ENCODE data around the gene EPHX1. TPM values are rescaled to one million over a fixed set of nuclear protein-coding genes. Genes with fewer than 3 reads are reported as not detected.
"Not testable (repeated sequence)": the region's sequence is repeated elsewhere in the genome, so short reads cannot be mapped to it uniquely, and the experiment has no call there.

The EPHX1 gene
- total RNA-seq, 1 donor from 2014 or later: 1.2 TPM

DNA sequence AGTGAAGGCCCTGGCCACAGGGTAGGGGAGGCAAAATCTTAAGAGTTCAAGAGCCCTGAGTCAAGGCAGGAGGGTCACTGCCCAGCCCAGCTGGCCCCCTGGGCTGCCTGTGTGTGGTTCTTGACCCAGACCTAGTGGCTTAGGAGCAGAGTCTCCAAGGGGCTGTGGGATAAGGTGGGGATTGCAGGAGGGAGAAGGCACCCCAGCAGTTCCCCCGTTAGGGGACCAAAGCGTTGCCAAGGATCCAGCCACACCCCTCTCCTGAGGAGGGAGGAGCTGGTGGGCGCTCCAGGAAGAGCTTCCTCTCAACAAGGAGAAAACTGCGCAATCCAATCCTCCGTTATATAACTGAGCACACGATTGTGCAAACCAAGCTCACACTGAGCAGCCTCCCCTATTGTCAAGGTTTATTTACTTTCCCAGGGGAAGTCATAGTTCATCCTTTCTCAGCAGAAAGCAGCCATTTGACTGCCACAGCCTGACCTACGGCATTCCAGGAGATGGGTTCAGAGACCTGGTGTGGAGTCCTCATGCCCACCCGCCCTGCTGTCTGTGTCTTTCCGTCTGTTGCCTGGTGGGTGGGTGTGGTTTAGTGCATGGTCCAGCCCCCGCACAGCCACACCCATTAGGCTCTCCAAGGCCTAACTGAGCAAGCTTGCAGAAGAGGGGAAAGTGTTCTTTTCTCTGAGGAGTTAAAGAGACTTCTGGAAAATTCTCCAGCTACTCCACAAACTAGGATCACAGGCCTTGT lies 3.5 kb downstream of the EPHX1 start:
- H3K36me3 Mint-ChIP-seq (ENCODE audit: low read depth): no peaks in the 10 kb centered on the region
- peaks cover 3% of the 10 kb centered on the region for H3K27me3 Mint-ChIP-seq
- H3K4me1 Mint-ChIP-seq: peaks cover 12% of the 10 kb centered on the region
- TF ChIP-seq, protein P1, sequence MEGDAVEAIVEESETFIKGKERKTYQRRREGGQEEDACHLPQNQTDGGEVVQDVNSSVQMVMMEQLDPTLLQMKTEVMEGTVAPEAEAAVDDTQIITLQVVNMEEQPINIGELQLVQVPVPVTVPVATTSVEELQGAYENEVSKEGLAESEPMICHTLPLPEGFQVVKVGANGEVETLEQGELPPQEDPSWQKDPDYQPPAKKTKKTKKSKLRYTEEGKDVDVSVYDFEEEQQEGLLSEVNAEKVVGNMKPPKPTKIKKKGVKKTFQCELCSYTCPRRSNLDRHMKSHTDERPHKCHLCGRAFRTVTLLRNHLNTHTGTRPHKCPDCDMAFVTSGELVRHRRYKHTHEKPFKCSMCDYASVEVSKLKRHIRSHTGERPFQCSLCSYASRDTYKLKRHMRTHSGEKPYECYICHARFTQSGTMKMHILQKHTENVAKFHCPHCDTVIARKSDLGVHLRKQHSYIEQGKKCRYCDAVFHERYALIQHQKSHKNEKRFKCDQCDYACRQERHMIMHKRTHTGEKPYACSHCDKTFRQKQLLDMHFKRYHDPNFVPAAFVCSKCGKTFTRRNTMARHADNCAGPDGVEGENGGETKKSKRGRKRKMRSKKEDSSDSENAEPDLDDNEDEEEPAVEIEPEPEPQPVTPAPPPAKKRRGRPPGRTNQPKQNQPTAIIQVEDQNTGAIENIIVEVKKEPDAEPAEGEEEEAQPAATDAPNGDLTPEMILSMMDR (IDR thresholded peaks at IDR 0.05): no peak
- ChIA-PET CTCF (no interaction called here), POLR2A (no interaction called here)
- DNase-seq (no peak), ATAC-seq (ENCODE audit: low read depth) (no peak)
- no peaks in the 10 kb centered on the region for H3K9me3 Mint-ChIP-seq
- intact Hi-C loops (cut with micrococcal nuclease): loop anchor here (5.0 kb wide), 1 partner anchor 34 kb away; no protein-coding TSS in a partner anchor
- H3K27ac Mint-ChIP-seq: no peak overlapping the region
- H3K4me3 Mint-ChIP-seq: no peak overlapping the region

DNA sequence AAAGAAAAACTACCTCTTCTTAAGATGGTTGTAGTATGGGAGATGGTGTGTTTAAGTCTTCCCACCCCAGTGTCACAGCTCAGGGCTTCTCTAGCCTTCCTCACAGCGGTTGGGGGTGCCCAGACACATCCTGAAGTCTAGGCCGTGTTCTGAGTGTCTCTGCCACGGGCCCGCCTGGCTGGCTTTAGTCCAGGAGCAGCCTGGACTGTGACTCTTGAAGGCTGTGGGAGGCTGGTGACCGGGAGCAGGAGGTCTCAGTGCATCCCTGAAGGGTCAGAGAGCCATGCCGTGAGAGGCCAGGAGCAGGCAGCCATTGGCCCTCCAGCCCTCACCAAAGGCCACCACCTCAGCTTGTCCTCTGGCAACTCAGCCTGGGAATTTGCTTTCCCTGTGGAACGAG lies 4.5 kb downstream of the EPHX1 start:
- no peaks in the 10 kb centered on the region for H3K36me3 Mint-ChIP-seq (ENCODE audit: low read depth)
- peaks cover 12% of the 10 kb centered on the region for H3K4me1 Mint-ChIP-seq
- TF ChIP-seq, protein P1 (IDR thresholded peaks at IDR 0.05): no peak
- CTCF ChIA-PET: no interaction called here
- no peaks in the 10 kb centered on the region for H3K9me3 Mint-ChIP-seq
- intact Hi-C loops (cut with micrococcal nuclease): loop anchor here (5.0 kb wide), 1 partner anchor 33 kb away; no protein-coding TSS in a partner anchor
- DNase-seq (no peak), ATAC-seq (ENCODE audit: low read depth) (no peak)
- POLR2A ChIA-PET: no interaction called here
- H3K4me3 Mint-ChIP-seq: no peak overlapping the region
- H3K27me3 Mint-ChIP-seq: peaks cover 3% of the 10 kb centered on the region
- no peak overlapping the region for H3K27ac Mint-ChIP-seq

DNA sequence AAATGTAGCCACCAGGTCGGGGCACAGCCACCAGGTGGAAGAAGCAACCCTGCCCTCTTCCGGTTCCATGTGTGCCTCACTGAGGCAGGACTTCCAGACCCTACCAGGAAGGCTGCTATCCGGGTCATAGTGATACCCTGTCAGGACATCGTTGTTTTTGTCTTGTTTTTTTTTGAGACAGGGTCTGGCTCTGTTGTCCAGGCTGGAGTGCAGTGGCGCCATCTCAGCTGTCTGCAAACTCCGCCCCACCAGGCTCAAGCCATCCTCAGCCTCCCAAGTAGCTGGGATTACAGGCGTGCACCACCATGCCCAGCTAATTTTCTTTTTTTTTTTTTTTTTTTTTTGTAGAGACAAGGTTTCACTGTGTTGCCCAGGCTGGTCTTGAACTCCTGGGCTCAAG lies 5.2 kb downstream of the EPHX1 start:
- not testable (repeated sequence) for H3K4me3 Mint-ChIP-seq

DNA sequence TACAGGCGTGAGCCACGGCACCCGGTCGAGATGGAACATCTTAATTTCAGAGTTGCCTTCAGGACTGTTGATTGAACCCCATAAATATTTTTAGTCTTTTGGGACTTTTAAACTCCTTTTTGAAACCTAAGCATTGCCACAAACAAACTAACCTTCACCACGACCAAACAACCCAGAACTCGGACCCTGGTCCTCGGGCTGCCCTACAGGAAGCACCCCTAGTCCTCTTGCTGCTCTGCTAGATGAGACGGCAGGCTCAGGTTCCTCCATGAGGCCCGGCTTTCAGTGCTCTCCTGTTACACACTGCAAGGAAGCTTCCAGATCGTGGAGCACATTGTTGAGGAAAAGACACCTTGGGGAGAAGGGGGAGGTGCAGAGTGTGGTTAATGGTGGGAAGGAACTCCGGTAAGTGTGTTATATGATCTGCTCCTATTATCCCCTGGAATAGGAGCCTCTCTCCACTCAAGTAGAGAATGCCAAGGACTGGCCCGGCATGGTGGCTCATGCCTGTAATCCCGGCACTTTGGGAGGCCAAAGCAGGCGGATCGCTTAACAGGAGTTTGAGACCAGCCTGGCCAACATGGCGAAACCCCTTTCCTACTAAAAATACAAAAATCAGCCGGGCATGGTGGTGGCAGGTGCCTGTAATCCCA lies 5.7 kb downstream of the EPHX1 start:
- no peak overlapping the region for H3K4me3 Mint-ChIP-seq

More for the DNA sequence above, 5.2 kb downstream of the EPHX1 start:
- DNase-seq; ATAC-seq (ENCODE audit: low read depth); H3K27me3 Mint-ChIP-seq; H3K4me1 Mint-ChIP-seq; H3K27ac Mint-ChIP-seq; CTCF ChIA-PET; H3K9me3 Mint-ChIP-seq; intact Hi-C loops (cut with micrococcal nuclease); H3K36me3 Mint-ChIP-seq (ENCODE audit: low read depth); POLR2A ChIA-PET: not testable (repeated sequence)

DNA sequence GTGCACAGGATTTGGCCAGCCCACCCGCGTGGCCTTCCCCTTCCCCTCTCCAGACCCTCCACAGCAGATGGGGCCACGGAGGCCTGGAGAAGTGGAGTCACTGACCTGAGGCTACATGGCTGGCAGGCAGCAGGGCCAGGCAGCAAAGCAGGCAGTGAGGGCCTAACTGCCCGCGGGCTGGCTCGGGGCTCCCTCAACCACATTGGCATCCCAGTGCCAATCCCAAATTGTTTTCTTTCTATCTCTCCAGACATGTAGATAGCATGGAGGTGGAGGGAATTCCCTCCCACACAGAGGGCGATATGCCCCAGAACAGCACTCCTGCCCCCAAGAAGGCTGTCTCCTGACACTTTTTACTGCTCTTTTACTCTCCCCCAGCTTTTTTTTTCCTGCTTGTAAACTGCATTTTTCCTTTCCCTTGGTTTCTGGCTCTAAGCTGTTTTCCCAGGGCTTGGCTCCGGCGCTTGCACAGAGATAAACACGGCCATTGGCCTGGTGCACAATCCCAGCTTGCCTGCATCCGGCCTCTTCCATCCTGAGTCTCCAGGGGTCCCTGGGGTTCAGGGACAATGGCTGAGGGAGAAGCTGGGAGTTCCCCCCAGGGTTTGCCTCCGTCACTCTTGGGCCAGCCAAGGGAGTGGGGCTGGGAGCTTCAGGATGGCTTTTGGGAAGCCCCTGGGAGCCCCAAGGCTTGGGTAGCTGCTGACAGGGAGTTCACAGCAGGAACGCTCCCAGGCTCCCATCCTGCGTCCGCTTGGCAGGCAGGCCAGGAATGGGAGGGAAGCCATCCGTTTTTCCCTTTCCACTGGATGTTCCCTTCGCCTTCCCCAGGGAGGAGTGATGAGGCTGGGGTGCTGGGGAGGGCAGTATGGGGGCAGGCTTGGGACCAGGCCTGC lies 7.0 kb downstream of the EPHX1 start:
- Mint-ChIP-seq H3K4me1 (no peaks in the 10 kb centered on the region), H3K9me3 (no peaks in the 10 kb centered on the region), H3K27ac (no peak overlapping the region), H3K27me3 (no peaks in the 10 kb centered on the region), H3K4me3 (no peak overlapping the region), H3K36me3 (ENCODE audit: low read depth) (no peaks in the 10 kb centered on the region)
- intact Hi-C loops (cut with micrococcal nuclease): no loop called here
- CTCF ChIA-PET: no interaction called here
- DNase-seq (no peak), ATAC-seq (ENCODE audit: low read depth) (no peak)
- POLR2A ChIA-PET: no interaction called here
- TF ChIP-seq, protein P1 (IDR thresholded peaks at IDR 0.05): no peak

More for the DNA sequence above, 5.7 kb downstream of the EPHX1 start:
- no peak for DNase-seq
- ATAC-seq (ENCODE audit: low read depth): no peak
- Mint-ChIP-seq H3K27me3 (peaks cover under 1% of the 10 kb centered on the region), H3K36me3 (ENCODE audit: low read depth) (no peaks in the 10 kb centered on the region), H3K9me3 (no peaks in the 10 kb centered on the region), H3K4me1 (peaks cover 5% of the 10 kb centered on the region), H3K27ac (no peak overlapping the region)
- intact Hi-C loops (cut with micrococcal nuclease): no loop called here
- ChIA-PET CTCF (no interaction called here), POLR2A (no interaction called here)
- TF ChIP-seq, protein P1 (IDR thresholded peaks at IDR 0.05): no peak

All from activated B cell treated with CpG ODN at 0.5 μM for 24 hours (primary cell).